IPS-20b (cell line): ENCODE data around the gene SETX.

Experiments
- H3K27ac ChIP-seq: one replicate; pipeline ENCODE4 v1.5.1; 2013; ENCODE audit warnings: low read length
- H3K27me3 ChIP-seq: 2 replicates; pipeline ENCODE4 v1.6.1; 2013; ENCODE audit warnings: mild to moderate bottlenecking, low read length, inconsistent platforms; ENCODE audit not compliant: insufficient read depth
- H3K36me3 ChIP-seq: 2 replicates; pipeline ENCODE4 v1.6.1; 2013; ENCODE audit warnings: low read depth, mild to moderate bottlenecking, inconsistent platforms, low read length, moderate library complexity; ENCODE audit not compliant: insufficient read depth
- H3K4me1 ChIP-seq: 2 replicates; pipeline ENCODE4 v1.6.1; 2013; ENCODE audit warnings: mild to moderate bottlenecking, control low read depth, inconsistent platforms, low read length, moderate library complexity; ENCODE audit not compliant: insufficient read depth
- H3K4me3 ChIP-seq: 2 replicates; pipeline ENCODE4 v1.5.1; 2013; ENCODE audit warnings: mild to moderate bottlenecking, low read length, inconsistent platforms
- H3K9ac ChIP-seq: 2 replicates; pipeline ENCODE4 v1.6.1; 2013; ENCODE audit warnings: low read depth, mild to moderate bottlenecking, inconsistent platforms, low read length, moderate library complexity
- H3K9me3 ChIP-seq: 2 replicates; pipeline ENCODE4 v1.6.1; 2013; ENCODE audit warnings: mild to moderate bottlenecking, low read depth, low read length, inconsistent platforms; ENCODE audit not compliant: insufficient read depth

SETX gene

GRCh38 chr9:132348676-132349075 is 6.1 kb downstream of the SETX start:
- H3K27me3 ChIP-seq: no peaks in the 10 kb centered on the region
- H3K9me3 ChIP-seq: no peaks in the 10 kb centered on the region
- H3K4me3 ChIP-seq: no peak overlapping the region
- peaks cover 2% of the 10 kb centered on the region; the same call in 1 of the 2 replicates for H3K4me1 ChIP-seq
- peaks cover 98% of the 10 kb centered on the region for H3K36me3 ChIP-seq
- no peak overlapping the region for H3K27ac ChIP-seq
- no peak overlapping the region for H3K9ac ChIP-seq

- no peak overlapping the region for H3K4me3 ChIP-seq
- no peak overlapping the region for H3K9ac ChIP-seq
- no peak overlapping the region for H3K27ac ChIP-seq
- H3K9me3 ChIP-seq: no peaks in the 10 kb centered on the region
- H3K27me3 ChIP-seq: no peaks in the 10 kb centered on the region
- H3K36me3 ChIP-seq: peaks cover 99% of the 10 kb centered on the region
- no peaks in the 10 kb centered on the region for H3K4me1 ChIP-seq
These were observed 8.6 kb downstream of the SETX start for GRCh38 chr9:132346177-132346576.

GRCh38 chr9:132341177-132341840 is 13.5 kb downstream of the SETX start:
- no peaks in the 10 kb centered on the region for H3K4me1 ChIP-seq
- H3K27me3 ChIP-seq: no peaks in the 10 kb centered on the region
- peaks cover 96% of the 10 kb centered on the region for H3K36me3 ChIP-seq
- no peak overlapping the region for H3K27ac ChIP-seq
- H3K9ac ChIP-seq: no peak overlapping the region
- H3K9me3 ChIP-seq: no peaks in the 10 kb centered on the region
- H3K4me3 ChIP-seq: no peak overlapping the region

GRCh38 chr9:132334364-132334763 is 20.4 kb downstream of the SETX start:
- no peak overlapping the region for H3K27ac ChIP-seq
- H3K9ac ChIP-seq: no peak overlapping the region
- H3K4me1 ChIP-seq: no peaks in the 10 kb centered on the region
- no peaks in the 10 kb centered on the region for H3K27me3 ChIP-seq
- peaks cover 92% of the 10 kb centered on the region for H3K36me3 ChIP-seq
- no peaks in the 10 kb centered on the region for H3K9me3 ChIP-seq
- H3K4me3 ChIP-seq: no peak overlapping the region

GRCh38 chr9:132333556-132333955 is 21.2 kb downstream of the SETX start:
- no peaks in the 10 kb centered on the region for H3K27me3 ChIP-seq
- H3K4me1 ChIP-seq: no peaks in the 10 kb centered on the region
- peaks cover 93% of the 10 kb centered on the region for H3K36me3 ChIP-seq

GRCh38 chr9:132328580-132328979 is 26.2 kb downstream of the SETX start:
- H3K9ac ChIP-seq: no peak overlapping the region
- no peak overlapping the region for H3K27ac ChIP-seq
- H3K36me3 ChIP-seq: peaks cover 94% of the 10 kb centered on the region
- no peaks in the 10 kb centered on the region for H3K9me3 ChIP-seq
- H3K27me3 ChIP-seq: no peaks in the 10 kb centered on the region
- no peak overlapping the region for H3K4me3 ChIP-seq
- H3K4me1 ChIP-seq: no peaks in the 10 kb centered on the region

More at GRCh38 chr9:132333556-132333955, 21.2 kb downstream of the SETX start:
- H3K4me3 ChIP-seq: no peak overlapping the region
- H3K27ac ChIP-seq: no peak overlapping the region
- no peak overlapping the region for H3K9ac ChIP-seq
- no peaks in the 10 kb centered on the region for H3K9me3 ChIP-seq

- no peak overlapping the region for H3K9ac ChIP-seq
- H3K9me3 ChIP-seq: no peaks in the 10 kb centered on the region
- no peak overlapping the region for H3K4me3 ChIP-seq
- H3K27ac ChIP-seq: no peak overlapping the region
- no peaks in the 10 kb centered on the region for H3K4me1 ChIP-seq
- peaks cover 96% of the 10 kb centered on the region for H3K36me3 ChIP-seq
- no peaks in the 10 kb centered on the region for H3K27me3 ChIP-seq
These were observed 27.2 kb downstream of the SETX start for GRCh38 chr9:132327537-132327936.

GRCh38 chr9:132324425-132324824 is 30.4 kb downstream of the SETX start:
- peaks cover 82% of the 10 kb centered on the region for H3K36me3 ChIP-seq
- no peaks in the 10 kb centered on the region for H3K27me3 ChIP-seq
- H3K4me1 ChIP-seq: peaks cover 6% of the 10 kb centered on the region; the same call in 1 of the 2 replicates
- H3K27ac ChIP-seq: no peak overlapping the region
- H3K9ac ChIP-seq: no peak overlapping the region
- H3K9me3 ChIP-seq: no peaks in the 10 kb centered on the region
- H3K4me3 ChIP-seq: no peak overlapping the region

GRCh38 chr9:132319421-132320110 is 35.2 kb downstream of the SETX start:
- H3K27me3 ChIP-seq: no peaks in the 10 kb centered on the region
- H3K36me3 ChIP-seq: peaks cover 75% of the 10 kb centered on the region; the same call in 1 of the 2 replicates
- H3K9ac ChIP-seq: no peak overlapping the region
- no peak overlapping the region for H3K4me3 ChIP-seq
- no peaks in the 10 kb centered on the region for H3K9me3 ChIP-seq
- peaks cover 11% of the 10 kb centered on the region for H3K4me1 ChIP-seq
- no peak overlapping the region for H3K27ac ChIP-seq

- no peaks in the 10 kb centered on the region for H3K9me3 ChIP-seq
- H3K27me3 ChIP-seq: no peaks in the 10 kb centered on the region
- no peak overlapping the region for H3K9ac ChIP-seq
- peaks cover 82% of the 10 kb centered on the region for H3K36me3 ChIP-seq
- H3K4me1 ChIP-seq: no peaks in the 10 kb centered on the region
- no peak overlapping the region for H3K27ac ChIP-seq
- H3K4me3 ChIP-seq: no peak overlapping the region
These were observed 41.9 kb downstream of the SETX start for GRCh38 chr9:132312873-132313272.

GRCh38 chr9:132312426-132312825 is 42.4 kb downstream of the SETX start:
- Histone ChIP-seq H3K9ac (no peak overlapping the region), H3K36me3 (peaks cover 82% of the 10 kb centered on the region), H3K4me3 (no peak overlapping the region), H3K27ac (no peak overlapping the region), H3K27me3 (no peaks in the 10 kb centered on the region), H3K9me3 (no peaks in the 10 kb centered on the region), H3K4me1 (no peaks in the 10 kb centered on the region)

GRCh38 chr9:132311978-132312377 is 42.8 kb downstream of the SETX start:
- Histone ChIP-seq H3K9me3 (no peaks in the 10 kb centered on the region), H3K4me1 (no peaks in the 10 kb centered on the region), H3K36me3 (peaks cover 82% of the 10 kb centered on the region), H3K9ac (no peak overlapping the region), H3K4me3 (no peak overlapping the region), H3K27ac (no peak overlapping the region), H3K27me3 (no peaks in the 10 kb centered on the region)
